Muscle layer of colon (tissue), 2 donors: Measurements from ENCODE around the gene KLF7.

Experiments
- H3K27ac ChIP-seq: one replicate; pipeline ENCODE4 v1.7.0; 2013; ENCODE audit warnings: low read depth, mild to moderate bottlenecking, low read length, moderate library complexity
- H3K27me3 ChIP-seq, 2 donors: one replicate each; pipeline ENCODE4 v1.7.0; 2013; ENCODE audit warnings: low read length in 2 of 2, mild to moderate bottlenecking in 2 of 2; ENCODE audit not compliant: insufficient read depth in 2 of 2, control insufficient read depth in 1 of 2
- H3K36me3 ChIP-seq: one replicate; pipeline ENCODE4 v1.7.0; 2013; ENCODE audit warnings: mild to moderate bottlenecking, low read length; ENCODE audit not compliant: insufficient read depth
- H3K4me1 ChIP-seq: one replicate; pipeline ENCODE4 v1.7.0; 2013; ENCODE audit warnings: mild to moderate bottlenecking, low read length; ENCODE audit not compliant: insufficient read depth
- H3K4me3 ChIP-seq, 2 donors: one replicate each; pipeline ENCODE4 v1.7.0; 2013; ENCODE audit warnings: low read length in 2 of 2, low read depth in 1 of 2, mild to moderate bottlenecking in 1 of 2, moderate library complexity in 1 of 2
- H3K9ac ChIP-seq: one replicate; pipeline ENCODE4 v1.7.0; 2013; ENCODE audit warnings: low read length
- H3K9me3 ChIP-seq: one replicate; pipeline ENCODE4 v1.7.0; 2013; ENCODE audit warnings: mild to moderate bottlenecking, low read length
- donor health status: abdominal sarcoma.
- donor health status: Adenocarcinoma of cecum.

Gene KLF7

DNA sequence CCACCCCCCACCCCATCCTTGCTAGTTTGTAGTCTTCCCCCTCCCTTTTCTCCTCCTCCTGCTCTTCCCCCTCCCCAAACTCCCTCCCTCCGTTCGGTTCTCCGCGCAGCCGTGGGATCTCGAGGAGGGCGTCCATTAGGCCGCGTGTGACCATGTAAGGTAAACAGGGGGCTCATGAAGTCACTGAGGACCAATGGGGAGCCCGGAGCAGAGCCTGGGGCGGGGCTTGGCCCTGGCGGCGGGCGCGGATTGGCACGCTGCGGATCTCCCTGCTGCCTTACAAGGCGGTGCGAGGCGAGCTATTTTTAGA, 246 bp upstream of the KLF7 start:
- Histone ChIP-seq H3K9ac (no peak overlapping the region), H3K27ac (peak overlapping the region; percentile 97), H3K36me3 (no peaks in the 10 kb centered on the region), H3K27me3 (no peaks in the 10 kb centered on the region), H3K9me3 (no peaks in the 10 kb centered on the region), H3K4me1 (peaks cover 34% of the 10 kb centered on the region), H3K4me3 (peak overlapping the region; percentile 78 to 88)

DNA sequence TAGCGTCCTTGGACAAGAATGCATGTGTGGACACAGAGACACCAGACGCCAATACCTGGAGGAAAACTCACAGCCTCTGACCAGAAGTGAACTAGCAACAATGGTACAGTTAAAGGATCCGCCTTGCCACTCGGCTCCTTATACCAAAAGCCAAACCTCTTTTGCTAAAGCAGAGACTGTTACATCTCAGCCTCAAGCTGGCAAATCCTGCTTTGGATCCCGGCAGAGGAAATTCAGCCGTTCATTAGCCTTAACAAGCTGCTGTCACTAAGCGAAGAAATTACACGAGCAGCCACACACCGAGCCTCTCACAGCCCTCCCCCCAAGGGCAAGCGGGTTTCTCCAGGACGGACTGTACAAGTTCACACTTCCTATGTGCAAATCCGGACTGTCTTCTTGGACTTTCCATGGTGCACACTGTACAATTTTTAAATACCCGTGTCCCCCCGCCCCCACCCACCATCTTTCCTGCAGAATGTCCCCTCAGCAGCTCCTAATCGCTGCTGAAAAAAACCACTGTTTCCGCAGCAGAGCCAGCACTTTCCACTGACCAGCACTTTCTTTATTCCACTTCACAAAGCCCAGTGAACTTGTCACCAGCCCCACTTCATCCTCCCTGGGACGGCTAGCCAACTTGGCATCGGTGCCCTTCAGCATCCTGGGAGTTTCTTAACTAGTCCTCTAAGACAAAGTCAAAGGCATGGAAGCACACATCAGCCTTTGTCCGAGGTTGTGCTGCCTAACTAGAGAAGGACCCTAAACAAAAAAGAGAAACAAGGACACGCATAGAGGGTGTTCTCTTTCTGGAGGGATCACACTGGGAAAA, 1.5 kb downstream of the KLF7 start:
- Histone ChIP-seq H3K27ac (peak overlapping the region; percentile 95), H3K36me3 (no peaks in the 10 kb centered on the region), H3K9me3 (no peaks in the 10 kb centered on the region), H3K4me3 (peak overlapping the region; percentile 78 to 79), H3K4me1 (peaks cover 52% of the 10 kb centered on the region), H3K9ac (peak overlapping the region; percentile 97), H3K27me3 (no peaks in the 10 kb centered on the region)

DNA sequence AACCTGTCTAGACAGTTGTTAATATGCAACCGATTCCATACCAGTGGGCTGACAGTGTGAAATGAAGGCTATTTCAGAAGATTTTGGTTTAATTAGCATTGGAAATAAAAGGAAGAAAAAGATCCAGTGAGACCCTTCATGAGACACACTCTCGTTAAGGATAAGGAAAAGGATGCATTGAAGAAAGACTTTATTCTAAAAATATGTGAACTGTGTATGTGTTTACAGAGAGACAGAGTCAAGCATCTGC, 2.1 kb downstream of the KLF7 start:
- peak overlapping the region; percentile 97 for H3K9ac ChIP-seq
- no peaks in the 10 kb centered on the region for H3K27me3 ChIP-seq
- peak overlapping the region; percentile 95 for H3K27ac ChIP-seq
- H3K36me3 ChIP-seq = no peaks in the 10 kb centered on the region
- peaks cover 57% of the 10 kb centered on the region for H3K4me1 ChIP-seq
- H3K4me3 ChIP-seq = peak overlapping the region; percentile 78 to 79
- no peaks in the 10 kb centered on the region for H3K9me3 ChIP-seq

DNA sequence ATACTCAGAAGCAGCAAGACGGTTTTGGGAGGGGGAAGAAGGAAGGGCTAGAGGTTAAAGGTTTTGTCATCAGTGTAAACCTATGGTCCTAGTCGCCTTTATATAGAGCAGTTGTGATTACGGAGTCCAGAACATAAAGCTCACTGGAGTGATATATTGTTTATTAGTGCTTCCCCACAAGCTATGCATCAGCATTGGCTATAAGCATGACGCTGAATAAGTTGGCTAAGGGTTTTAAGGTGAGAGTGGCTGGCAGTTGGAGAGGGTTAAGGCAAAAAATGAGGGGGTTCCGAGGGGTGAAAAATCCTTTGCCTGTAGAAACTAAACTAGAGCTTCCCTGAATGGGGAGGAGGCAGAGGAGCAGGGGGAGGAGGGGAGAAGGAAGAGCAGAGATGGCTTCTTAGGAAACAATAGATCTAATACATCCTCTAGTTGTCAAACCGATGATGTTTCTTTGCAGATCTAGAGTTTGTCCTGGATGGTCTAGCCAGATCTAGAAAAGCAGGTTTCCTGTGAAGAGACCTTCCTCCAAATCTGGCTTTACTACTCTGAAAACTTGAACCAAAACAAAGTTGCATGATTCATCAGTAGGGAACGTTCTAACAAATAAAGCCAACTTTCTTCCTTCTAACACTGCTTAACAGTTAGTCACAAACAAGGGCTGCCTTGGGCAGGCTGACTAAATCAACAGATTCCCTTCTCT, 2.5 kb downstream of the KLF7 start:
- Histone ChIP-seq H3K27me3 (no peaks in the 10 kb centered on the region), H3K27ac (peak overlapping the region; percentile 95), H3K4me3 (peak overlapping the region; percentile 78 to 79), H3K9me3 (no peaks in the 10 kb centered on the region), H3K9ac (peak overlapping the region; percentile 97), H3K36me3 (no peaks in the 10 kb centered on the region), H3K4me1 (peaks cover 57% of the 10 kb centered on the region)

DNA sequence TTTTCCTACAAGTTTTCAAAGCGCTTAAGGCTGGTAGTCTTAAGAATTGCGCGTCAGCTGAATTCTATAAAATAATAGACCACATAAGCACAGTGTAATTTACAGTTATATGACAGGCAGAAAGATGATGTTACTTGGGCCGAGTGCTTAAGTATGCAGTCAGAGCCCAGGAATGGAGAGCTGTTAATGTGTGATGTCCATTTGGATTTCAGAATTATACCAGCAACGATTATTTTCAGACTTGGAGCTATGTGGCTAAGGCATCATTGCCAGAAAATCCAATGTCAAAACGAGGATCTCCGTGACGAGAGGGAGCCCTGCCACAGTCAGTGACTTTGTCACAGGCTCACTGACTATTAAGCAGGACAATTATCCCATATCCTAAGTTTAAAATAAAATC, 3.4 kb downstream of the KLF7 start:
- Histone ChIP-seq H3K36me3 (no peaks in the 10 kb centered on the region), H3K4me1 (peaks cover 58% of the 10 kb centered on the region), H3K9me3 (no peaks in the 10 kb centered on the region), H3K27me3 (no peaks in the 10 kb centered on the region), H3K4me3 (peak overlapping the region in 1 of 2 donors; percentile 78), H3K9ac (peak overlapping the region; percentile 97), H3K27ac (peak overlapping the region; percentile 95)

DNA sequence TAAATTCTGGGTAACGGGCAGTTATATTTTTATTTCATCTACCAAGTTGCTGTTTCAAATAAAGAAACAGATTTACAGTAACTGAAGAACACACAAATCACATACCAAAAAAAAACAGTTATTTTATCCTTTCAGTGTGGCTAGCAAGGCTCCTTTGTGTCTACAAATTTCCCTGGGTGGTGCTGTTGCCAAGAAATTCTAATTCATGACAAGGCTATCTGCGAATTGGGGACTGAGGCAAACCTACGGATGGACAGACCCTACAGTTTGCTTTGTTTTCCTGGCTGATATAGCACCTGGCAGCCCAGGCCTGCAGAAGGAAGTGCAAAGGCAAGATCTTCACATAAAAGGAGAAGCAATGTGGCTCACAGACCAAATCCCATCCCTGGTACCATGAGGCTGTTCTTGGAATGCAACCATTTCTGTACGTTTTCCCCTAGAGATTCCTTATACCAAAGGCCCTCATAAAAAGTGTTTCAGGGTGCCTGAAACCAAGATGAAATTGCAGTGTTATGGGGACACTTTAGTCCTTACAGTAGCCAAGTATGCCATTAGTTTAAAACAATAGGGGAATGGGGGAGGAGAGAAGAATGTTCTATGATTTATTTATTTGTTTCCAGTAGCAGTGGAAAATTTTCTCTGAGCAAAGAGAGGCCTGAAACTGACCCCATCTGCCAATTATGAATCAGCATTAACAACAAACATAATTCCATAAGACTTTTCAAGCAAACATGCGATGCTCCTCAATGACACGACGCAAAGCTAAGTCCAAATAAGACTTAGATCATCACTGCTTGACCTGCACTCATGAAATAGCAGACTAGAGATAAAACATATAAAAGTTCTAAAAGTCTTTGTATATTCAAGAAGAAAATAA, 4.3 kb downstream of the KLF7 start:
- Histone ChIP-seq H3K27ac (peak overlapping the region; percentile 95), H3K36me3 (no peaks in the 10 kb centered on the region), H3K27me3 (no peaks in the 10 kb centered on the region), H3K4me3 (peak overlapping the region; percentile 6 to 78), H3K9ac (peak overlapping the region; percentile 97), H3K9me3 (no peaks in the 10 kb centered on the region), H3K4me1 (peaks cover 67% of the 10 kb centered on the region)

DNA sequence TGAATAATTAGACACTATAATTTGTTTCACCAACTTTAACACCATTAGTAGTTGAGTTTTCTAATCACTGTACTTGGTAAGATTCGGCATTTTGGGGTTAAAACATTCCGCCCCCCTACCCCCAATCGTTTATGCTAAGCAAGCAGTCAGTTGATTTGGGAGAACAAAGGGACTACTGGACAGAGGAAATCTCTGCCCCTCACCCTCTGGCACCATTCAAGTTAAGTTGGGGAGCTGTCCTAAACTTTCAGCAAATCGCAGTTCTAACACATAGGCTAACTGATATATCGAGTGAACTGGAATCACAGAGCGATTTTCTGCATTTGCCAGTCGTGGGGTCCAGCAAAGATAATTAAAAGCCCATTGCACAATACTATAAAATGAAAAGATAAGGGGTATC, 5.6 kb downstream of the KLF7 start:
- no peak overlapping the region for H3K4me3 ChIP-seq
- H3K4me1 ChIP-seq = peaks cover 80% of the 10 kb centered on the region
- H3K9me3 ChIP-seq = no peaks in the 10 kb centered on the region
- peak overlapping the region; percentile 45 for H3K27ac ChIP-seq
- no peak overlapping the region for H3K9ac ChIP-seq
- H3K27me3 ChIP-seq = no peaks in the 10 kb centered on the region
- H3K36me3 ChIP-seq = no peaks in the 10 kb centered on the region

DNA sequence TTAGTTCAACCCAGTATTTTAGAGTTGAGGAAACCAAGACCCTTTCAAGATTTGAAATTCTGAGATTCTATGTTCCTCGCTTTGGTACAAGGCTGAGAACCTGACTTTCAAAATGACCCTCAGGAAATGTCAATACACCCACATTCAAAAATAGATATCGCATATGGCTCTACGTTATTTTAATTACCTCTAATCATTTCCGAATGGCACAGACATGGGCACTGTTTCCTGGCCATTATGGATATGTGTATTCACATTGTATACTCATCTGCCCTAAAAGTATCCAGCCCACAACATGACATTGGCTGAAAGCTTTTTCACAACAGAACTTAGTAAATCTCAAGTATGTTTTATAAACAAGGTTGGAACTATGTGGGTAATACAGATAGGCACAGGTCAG, 6.7 kb downstream of the KLF7 start:
- Histone ChIP-seq H3K9ac (no peak overlapping the region), H3K9me3 (no peaks in the 10 kb centered on the region), H3K36me3 (no peaks in the 10 kb centered on the region), H3K27ac (no peak overlapping the region), H3K4me3 (no peak overlapping the region), H3K27me3 (no peaks in the 10 kb centered on the region), H3K4me1 (peaks cover 91% of the 10 kb centered on the region)

DNA sequence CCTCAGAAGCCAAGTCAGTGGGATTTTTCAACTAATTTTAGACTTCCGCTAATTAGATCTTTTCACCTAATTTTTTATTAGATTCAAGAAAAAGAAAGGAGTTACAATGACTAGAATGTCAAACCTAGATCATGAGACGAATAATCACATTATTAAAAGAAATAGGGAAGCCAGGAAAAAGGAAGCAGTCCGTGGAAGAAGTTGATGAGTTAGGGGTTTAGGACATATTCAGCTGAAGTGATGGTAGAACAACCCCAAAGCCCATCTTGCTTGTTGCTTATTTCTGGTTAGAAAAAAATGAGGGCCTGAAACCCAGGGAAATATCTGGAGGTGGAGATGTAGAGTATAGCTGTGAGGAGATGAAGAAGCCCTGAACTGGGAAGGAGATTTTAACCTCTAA, 8.0 kb downstream of the KLF7 start:
- H3K27me3 ChIP-seq = no peaks in the 10 kb centered on the region
- H3K4me3 ChIP-seq = no peak overlapping the region
- no peaks in the 10 kb centered on the region for H3K36me3 ChIP-seq
- H3K27ac ChIP-seq = no peak overlapping the region
- no peaks in the 10 kb centered on the region for H3K9me3 ChIP-seq
- peaks cover 100% of the 10 kb centered on the region for H3K4me1 ChIP-seq
- no peak overlapping the region for H3K9ac ChIP-seq

DNA sequence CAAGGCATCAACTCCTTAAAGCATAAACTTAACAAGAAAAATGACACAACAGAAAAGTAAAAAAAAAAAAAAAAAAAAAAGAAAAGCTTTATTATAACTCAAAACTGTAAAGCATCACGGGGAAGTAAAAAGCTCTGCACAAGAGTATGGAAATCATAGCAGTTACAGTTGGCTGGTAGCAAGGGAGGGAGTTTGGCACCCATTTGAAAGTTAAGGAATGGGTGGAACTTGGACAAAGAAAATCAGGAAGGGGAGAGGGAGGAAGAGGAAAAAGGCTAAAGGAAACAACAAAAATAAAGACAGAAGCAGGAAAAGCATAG, 8.6 kb downstream of the KLF7 start:
- no peak overlapping the region for H3K27ac ChIP-seq
- no peaks in the 10 kb centered on the region for H3K9me3 ChIP-seq
- H3K4me3 ChIP-seq = no peak overlapping the region
- H3K27me3 ChIP-seq = no peaks in the 10 kb centered on the region
- no peaks in the 10 kb centered on the region for H3K36me3 ChIP-seq
- H3K4me1 ChIP-seq = peaks cover 100% of the 10 kb centered on the region
- no peak overlapping the region for H3K9ac ChIP-seq

DNA sequence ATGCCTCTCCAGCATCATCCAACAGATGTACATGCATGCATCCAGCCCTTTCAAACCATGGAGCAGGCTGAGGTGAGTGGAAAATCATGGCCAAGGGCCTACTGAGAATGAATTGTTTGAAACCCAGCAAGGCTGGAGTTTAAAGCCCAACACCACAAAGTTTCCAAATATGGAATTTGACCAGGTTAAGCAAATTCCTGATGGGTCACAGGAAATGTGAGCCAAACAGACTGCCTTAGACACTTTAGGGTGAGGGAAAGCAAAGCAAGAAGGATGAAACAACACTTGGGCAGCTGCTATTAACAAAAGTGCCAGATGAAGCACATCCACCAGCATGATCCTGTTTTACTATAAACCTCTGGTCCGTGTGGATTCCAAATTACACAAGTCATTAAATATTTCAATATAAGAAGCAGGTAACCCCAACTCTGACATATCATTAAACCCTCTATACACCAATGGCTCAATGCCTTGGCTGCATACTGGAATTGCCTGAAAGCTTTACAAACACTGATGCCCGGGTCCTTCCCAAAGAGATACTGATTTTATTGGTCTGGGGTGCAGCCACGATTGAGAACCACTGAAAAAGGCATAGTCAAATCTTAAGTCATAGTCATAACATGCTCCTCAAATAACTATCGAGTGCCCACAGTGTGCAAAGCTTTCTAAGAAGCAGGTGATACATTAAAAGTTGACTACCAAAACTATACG, 9.1 kb downstream of the KLF7 start:
- peak overlapping the region in 1 of 2 donors; percentile 4 for H3K4me3 ChIP-seq
- H3K9me3 ChIP-seq = no peaks in the 10 kb centered on the region
- no peak overlapping the region for H3K9ac ChIP-seq
- H3K36me3 ChIP-seq = no peaks in the 10 kb centered on the region
- no peak overlapping the region for H3K27ac ChIP-seq
- H3K4me1 ChIP-seq = peaks cover 100% of the 10 kb centered on the region
- no peaks in the 10 kb centered on the region for H3K27me3 ChIP-seq
